Stomach (tissue), 4 donors: ENCODE measurements around the gene DOCK9.

Source experiments
- POLR2AphosphoS5 ChIP-seq, 3 donors: sonication (generic); formaldehyde crosslinking; IDR thresholded peaks; one replicate each; pipeline ENCODE4 v1.6.1; 2016; ENCODE audit warnings: antibody characterized with exemption in 3 of 3
- TF ChIP-seq, protein P1 (sequence below), 7 experiments: fragments of 450-650 bp in 4 of 7; fragments of 200-600 bp in 3 of 7; sonication (generic) in 3 of 7; IDR thresholded peaks; one replicate each; pipeline ENCODE4 v1.5.1; 2016 to 2019; ENCODE audit warnings: antibody characterized with exemption in 7 of 7, control low read depth in 2 of 7, mild to moderate bottlenecking in 1 of 7

DNA sequence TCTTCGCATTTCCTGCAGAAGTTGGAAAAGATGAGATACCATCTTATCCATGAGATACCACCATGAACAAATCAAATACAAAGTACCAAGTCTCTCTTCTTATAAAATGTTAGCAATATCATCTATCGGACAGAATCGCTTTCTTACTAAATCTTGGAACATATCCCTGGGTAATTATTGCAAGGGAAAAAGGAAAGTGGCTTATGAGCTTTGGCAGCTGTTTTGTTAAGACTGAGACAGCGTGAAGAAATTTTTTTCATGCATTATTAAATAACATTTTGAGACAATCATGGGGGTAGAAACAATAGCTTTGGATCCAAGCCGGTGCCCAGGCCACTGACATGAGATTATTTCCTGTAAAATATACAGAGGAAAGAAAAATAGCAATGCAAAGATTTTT, 84.5 kb downstream of the DOCK9 start:
- TF ChIP-seq, protein P1, sequence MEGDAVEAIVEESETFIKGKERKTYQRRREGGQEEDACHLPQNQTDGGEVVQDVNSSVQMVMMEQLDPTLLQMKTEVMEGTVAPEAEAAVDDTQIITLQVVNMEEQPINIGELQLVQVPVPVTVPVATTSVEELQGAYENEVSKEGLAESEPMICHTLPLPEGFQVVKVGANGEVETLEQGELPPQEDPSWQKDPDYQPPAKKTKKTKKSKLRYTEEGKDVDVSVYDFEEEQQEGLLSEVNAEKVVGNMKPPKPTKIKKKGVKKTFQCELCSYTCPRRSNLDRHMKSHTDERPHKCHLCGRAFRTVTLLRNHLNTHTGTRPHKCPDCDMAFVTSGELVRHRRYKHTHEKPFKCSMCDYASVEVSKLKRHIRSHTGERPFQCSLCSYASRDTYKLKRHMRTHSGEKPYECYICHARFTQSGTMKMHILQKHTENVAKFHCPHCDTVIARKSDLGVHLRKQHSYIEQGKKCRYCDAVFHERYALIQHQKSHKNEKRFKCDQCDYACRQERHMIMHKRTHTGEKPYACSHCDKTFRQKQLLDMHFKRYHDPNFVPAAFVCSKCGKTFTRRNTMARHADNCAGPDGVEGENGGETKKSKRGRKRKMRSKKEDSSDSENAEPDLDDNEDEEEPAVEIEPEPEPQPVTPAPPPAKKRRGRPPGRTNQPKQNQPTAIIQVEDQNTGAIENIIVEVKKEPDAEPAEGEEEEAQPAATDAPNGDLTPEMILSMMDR (IDR thresholded peaks at IDR 0.05), result no peak
- no peak for TF ChIP-seq POLR2AphosphoS5 (IDR thresholded peaks at IDR 0.05)
